Suprapubic skin (tissue), 4 donors: ENCODE data around the gene BZW2.

Experiments used
- EP300 ChIP-seq: sonication (generic); formaldehyde crosslinking; IDR thresholded peaks from one replicate; pipeline ENCODE4 v1.6.1; 2017; ENCODE audit warnings: antibody characterized with exemption
- POLR2A ChIP-seq, 2 donors: fragments of 450-650 bp; IDR thresholded peaks; one replicate each; pipeline ENCODE4 v1.6.1; 2017; ENCODE audit warnings: antibody characterized with exemption in 2 of 2, mild to moderate bottlenecking in 2 of 2, moderate library complexity in 2 of 2
- POLR2AphosphoS5 ChIP-seq, 3 donors: sonication (generic); formaldehyde crosslinking; IDR thresholded peaks; one replicate each; pipeline ENCODE4 v1.6.1; 2017; ENCODE audit warnings: antibody characterized with exemption in 3 of 3
- TF ChIP-seq, protein P1 (sequence below), 2 donors: fragments of 200-600 bp in 1 of 2; fragments of 450-650 bp in 1 of 2; sonication (generic) in 1 of 2; IDR thresholded peaks; one replicate each; pipeline ENCODE4 v1.5.1; 2016 to 2019; ENCODE audit warnings: antibody characterized with exemption in 2 of 2, mild to moderate bottlenecking in 1 of 2, moderate library complexity in 1 of 2

DNA sequence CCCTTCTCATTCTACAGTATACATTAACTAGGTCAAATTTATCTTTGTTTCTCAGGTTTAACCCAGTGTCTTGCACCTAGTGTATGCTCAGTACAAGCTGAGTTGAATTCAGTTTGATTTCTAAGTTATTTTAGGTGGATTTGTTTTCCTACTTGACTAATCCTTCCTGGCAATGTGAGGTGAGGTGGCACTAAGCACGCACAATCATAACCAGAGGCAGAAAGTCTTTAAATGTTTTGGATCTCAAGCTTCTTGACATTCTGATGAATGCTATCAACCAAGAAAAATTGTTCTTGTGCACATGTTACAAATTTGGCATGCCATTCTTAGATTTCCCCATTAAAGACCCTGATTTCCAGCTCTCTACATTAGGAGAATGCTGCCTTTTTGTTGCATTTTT lies 3.2 kb downstream of the BZW2 start:
- TF ChIP-seq, protein P1, sequence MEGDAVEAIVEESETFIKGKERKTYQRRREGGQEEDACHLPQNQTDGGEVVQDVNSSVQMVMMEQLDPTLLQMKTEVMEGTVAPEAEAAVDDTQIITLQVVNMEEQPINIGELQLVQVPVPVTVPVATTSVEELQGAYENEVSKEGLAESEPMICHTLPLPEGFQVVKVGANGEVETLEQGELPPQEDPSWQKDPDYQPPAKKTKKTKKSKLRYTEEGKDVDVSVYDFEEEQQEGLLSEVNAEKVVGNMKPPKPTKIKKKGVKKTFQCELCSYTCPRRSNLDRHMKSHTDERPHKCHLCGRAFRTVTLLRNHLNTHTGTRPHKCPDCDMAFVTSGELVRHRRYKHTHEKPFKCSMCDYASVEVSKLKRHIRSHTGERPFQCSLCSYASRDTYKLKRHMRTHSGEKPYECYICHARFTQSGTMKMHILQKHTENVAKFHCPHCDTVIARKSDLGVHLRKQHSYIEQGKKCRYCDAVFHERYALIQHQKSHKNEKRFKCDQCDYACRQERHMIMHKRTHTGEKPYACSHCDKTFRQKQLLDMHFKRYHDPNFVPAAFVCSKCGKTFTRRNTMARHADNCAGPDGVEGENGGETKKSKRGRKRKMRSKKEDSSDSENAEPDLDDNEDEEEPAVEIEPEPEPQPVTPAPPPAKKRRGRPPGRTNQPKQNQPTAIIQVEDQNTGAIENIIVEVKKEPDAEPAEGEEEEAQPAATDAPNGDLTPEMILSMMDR (IDR thresholded peaks at IDR 0.05), result no peak
- no peak for TF ChIP-seq EP300
- TF ChIP-seq POLR2AphosphoS5 (IDR thresholded peaks at IDR 0.05), result no peak
- no peak for TF ChIP-seq POLR2A (IDR thresholded peaks at IDR 0.05)
